GM12878 (cell line): ENCODE measurements around the gene HRH2. TPM values are rescaled to one million over a fixed set of nuclear protein-coding genes. Genes with fewer than 3 reads are reported as not detected.

Experiments
- ATAC-seq: fragments of 200-7000 bp; cut with Tn5 transposase; 3 replicates; pipeline ENCODE4 v1.9.1; 2020; ENCODE audit warnings: mild to moderate bottlenecking, moderate library complexity
- BruUV-seq: library from RNA; stranded (reverse); fragments of 400-500 nt; replicated peaks from 2 replicates; lab custom pipeline; 2021; lab: Mats Ljungman, UMichigan
- CTCF ChIA-PET: fragments of 300-600 bp; sonication (Branson Sonifier 250); formaldehyde crosslinking; extraction: SDS; loops from one replicate; lab custom pipeline; 2021; ENCODE audit warnings: inconsistent platforms; lab: Yijun Ruan, JAX
- POLR2A ChIA-PET: fragments of 350-600 bp; formaldehyde crosslinking; extraction: SDS; loops from one replicate; lab custom pipeline; 2021; ENCODE audit warnings: inconsistent platforms; lab: Charles Lee
- RAD21 ChIA-PET: fragments of 300-600 bp; sonication (Branson Sonifier 250); formaldehyde crosslinking; loops from one replicate; lab custom pipeline; 2023; ENCODE audit warnings: antibody characterized with exemption; ENCODE audit not compliant: unreplicated experiment; lab: Charles Lee
- SMC1A ChIA-PET: fragments of 300-600 bp; sonication (Branson Sonifier 250); formaldehyde crosslinking; loops from one replicate; lab custom pipeline; 2023; ENCODE audit not compliant: unreplicated experiment, uncharacterized antibody; lab: Charles Lee
- DNase-seq: peaks from one replicate; pipeline ENCODE4 v3.0.0-alpha.2; 2011; ENCODE audit warnings: low read depth, low spot score
- FAIRE-seq: peaks from 3 replicates; lab custom pipeline; 2011; peaks lifted over from hg19 to GRCh38; lab: Jason Lieb, UNC
- H2AFZ ChIP-seq: 2 replicates; pipeline ENCODE4 v1.6.0; 2011; ENCODE audit warnings: low read depth, low read length, control low read depth; ENCODE audit not compliant: control insufficient read depth
- H3K27ac ChIP-seq: 2 replicates; pipeline ENCODE4 v1.5.1; 2011; ENCODE audit warnings: control low read depth; ENCODE audit not compliant: control insufficient read depth, insufficient read depth
- H3K27me3 ChIP-seq, 2 experiments: replicated peaks in 1 of 2; 2 replicates each; pipeline versions ENCODE4 v1.6.0 to v1.6.1; 2011; ENCODE audit warnings: low read length in 1 of 2; ENCODE audit not compliant: control insufficient read depth in 2 of 2, insufficient read depth in 2 of 2
- H3K36me3 ChIP-seq, 2 experiments: 2 replicates each; pipeline ENCODE4 v1.5.1; 2011; ENCODE audit warnings: low read length in 1 of 2; ENCODE audit not compliant: control insufficient read depth in 2 of 2, insufficient read depth in 2 of 2
- H3K4me1 ChIP-seq: 2 replicates; pipeline ENCODE4 v1.6.1; 2011; ENCODE audit warnings: mild to moderate bottlenecking, low read length, moderate library complexity, mixed read lengths; ENCODE audit not compliant: control insufficient read depth, insufficient read depth
- H3K4me2 ChIP-seq: 2 replicates; pipeline ENCODE4 v1.6.0; 2011; ENCODE audit warnings: control low read depth; ENCODE audit not compliant: control insufficient read depth, insufficient read depth
- H3K4me3 ChIP-seq: fragments of 200-600 bp; sonication (generic); 2 replicates; pipeline ENCODE4 v1.5.1; 2016
- H3K79me2 ChIP-seq: 2 replicates; pipeline ENCODE4 v1.6.0; 2011; ENCODE audit warnings: low read length; ENCODE audit not compliant: control insufficient read depth, insufficient read depth
- H3K9ac ChIP-seq: 2 replicates; pipeline ENCODE4 v1.8.0; 2011; ENCODE audit warnings: low read length, control low read depth, mixed read lengths; ENCODE audit not compliant: control insufficient read depth, insufficient read depth
- H3K9me3 ChIP-seq: replicated peaks from 3 replicates; pipeline ENCODE4 v1.5.1; 2011; ENCODE audit warnings: mild to moderate bottlenecking, low read length; ENCODE audit not compliant: control insufficient read depth, insufficient read depth
- H4K20me1 ChIP-seq: 2 replicates; pipeline ENCODE4 v1.6.0; 2011; ENCODE audit not compliant: control insufficient read depth, insufficient read depth
- ATF7 ChIP-seq: fragments of 450-650 bp; IDR thresholded peaks from 2 replicates; pipeline ENCODE4 v1.6.1; 2016; ENCODE audit warnings: low read depth, mild to moderate bottlenecking
- BCL11A ChIP-seq: IDR thresholded peaks from 2 replicates; pipeline ENCODE4 v1.6.1; 2011; ENCODE audit warnings: low read depth, low read length
- CBFB ChIP-seq: IDR thresholded peaks from 2 replicates; pipeline ENCODE4 v1.6.1; 2016; ENCODE audit warnings: antibody characterized with exemption, low read depth
- FOXM1 ChIP-seq: IDR thresholded peaks from 2 replicates; pipeline ENCODE4 v1.6.1; 2012; ENCODE audit warnings: low read depth, mild to moderate bottlenecking, inconsistent platforms, low read length, moderate library complexity
- HCFC1 ChIP-seq: fragments of 150-350 bp; IDR thresholded peaks from 2 replicates; pipeline ENCODE4 v1.6.1; 2014; ENCODE audit warnings: low read length
- IRF4 ChIP-seq: IDR thresholded peaks from 2 replicates; pipeline ENCODE4 v1.6.1; 2011; ENCODE audit warnings: low read depth, low read length
- NBN ChIP-seq: fragments of 450-650 bp; IDR thresholded peaks from 2 replicates; pipeline ENCODE4 v1.6.1; 2016
- RCOR1 ChIP-seq: conservative IDR thresholded peaks from 2 replicates; pipeline ENCODE4 v1.6.1; 2012; ENCODE audit warnings: low read depth, low read length, improper control_type of control experiment
- SMC3 ChIP-seq: IDR thresholded peaks from 2 replicates; pipeline ENCODE4 v1.6.1; 2011; ENCODE audit warnings: low read length, improper control_type of control experiment, borderline replicate concordance
- STAT3 ChIP-seq: IDR thresholded peaks from 2 replicates; pipeline ENCODE4 v1.6.1; 2011; ENCODE audit warnings: low read depth, low read length, improper control_type of control experiment
- WGBS: methylation state at CpG from one replicate; pipeline ENCODE4 v1.1.6; 2016; ENCODE audit warnings: low lambda C conversion rate; ENCODE audit not compliant: insufficient replicate concordance, insufficient coverage; ENCODE audit errors: missing lambda C conversion rate; 5-methylcytosine and 5-hydroxymethylcytosine counted together
- in situ Hi-C: fragments of 300-500 bp; cut with MboI; formaldehyde crosslinking; loops from 9 replicates; pipeline ENCODE4 v1.14.3; 2018; ENCODE audit warnings: mixed read lengths
- intact Hi-C: fragments of 100-400 bp; cut with micrococcal nuclease; formaldehyde crosslinking; loops from one replicate; pipeline ENCODE4 v1.14.2; 2022; ENCODE audit not compliant: unreplicated experiment
- polyA plus RNA-seq, 11 experiments: library from polyadenylated mRNA; depleted of rRNA in 4 of 11; unstranded in 6 of 11; stranded (reverse) in 5 of 11; fragments of >200 nt; fragmentation: Nextera tagmentation in 4 of 11; fragmentation: Illumina TruSeq in 1 of 11; extraction: Ambion mirVana in 4 of 11; extraction: Trizol in 1 of 11; gene quantifications; 1 replicate in 1 of 11; 2 replicates in 10 of 11; pipeline versions ENCODE4 v1.2.1 to v1.2.3, GENCODE V29; 2011 to 2016; ENCODE audit warnings: inconsistent platforms in 2 of 11, missing spikeins in 2 of 11, low read depth in 1 of 11
- total RNA-seq, 4 experiments: library from RNA; depleted of rRNA in 3 of 4; stranded (reverse); fragments of >200 nt in 3 of 4; fragmentation: Illumina TruSeq in 1 of 4; extraction: Trizol in 1 of 4; gene quantifications; 2 replicates each; pipeline versions ENCODE4 v1.2.1 to v1.2.3, GENCODE V29; 2013 to 2021
- TF ChIP-seq, protein P1 (sequence below): IDR thresholded peaks from 2 replicates; pipeline ENCODE4 v1.6.1; 2011; ENCODE audit warnings: low read depth, low read length, improper control_type of control experiment, borderline replicate concordance
- TF ChIP-seq, protein P2 (sequence below): IDR thresholded peaks from 2 replicates; pipeline ENCODE4 v1.6.1; 2012; ENCODE audit warnings: low read depth, low read length, improper control_type of control experiment
- TF ChIP-seq, protein P3 (sequence below): fragments of 450-650 bp; IDR thresholded peaks from 2 replicates; pipeline ENCODE4 v1.6.1; 2017; ENCODE audit warnings: mild to moderate bottlenecking, moderate library complexity
- TF ChIP-seq, protein P4 (sequence below): IDR thresholded peaks from 2 replicates; pipeline ENCODE4 v1.6.1; 2011; ENCODE audit warnings: borderline replicate concordance, low read depth, mild to moderate bottlenecking, moderate library complexity, low read length; ENCODE audit not compliant: insufficient read depth, poor library complexity, severe bottlenecking
- TF ChIP-seq, protein P5 (sequence below): fragments of 450-650 bp; IDR thresholded peaks from 2 replicates; pipeline ENCODE4 v1.6.1; 2018; ENCODE audit warnings: mild to moderate bottlenecking, low read depth, moderate library complexity; ENCODE audit not compliant: partially characterized antibody

Gene HRH2
- total and polyA plus RNA-seq, 10 of the 15 experiments (the other 5 are each of a cell fraction or from before 2014, with no cell fraction given), result 0.01 to 0.05 (median 0.03) TPM; not detected in 7

DNA sequence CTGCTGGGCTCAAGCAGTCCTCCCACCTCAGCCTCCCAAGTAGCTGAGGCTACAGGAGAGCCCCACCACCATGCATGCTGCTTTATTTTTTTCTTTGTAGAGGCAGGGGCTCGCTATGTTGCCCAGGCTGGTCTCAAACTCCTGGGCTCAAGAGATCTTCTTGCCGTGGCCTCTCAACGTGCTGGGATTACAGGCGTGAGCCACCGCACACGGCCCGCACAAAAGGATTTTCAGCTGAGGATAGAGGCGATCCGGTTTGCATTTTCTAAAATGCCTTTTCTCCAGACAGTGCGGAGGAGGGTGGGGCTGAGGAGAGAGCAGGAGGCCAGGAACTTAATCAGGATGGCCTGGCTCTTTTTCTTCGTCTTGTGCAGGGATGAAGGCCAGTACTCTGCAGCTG, 6.9 kb downstream of the HRH2 start:
- Histone ChIP-seq H3K9me3 (no peaks in the 10 kb centered on the region), H3K9ac (no peak overlapping the region), H3K4me3 (no peak overlapping the region), H3K27me3 (peaks cover 0 to 1% of the 10 kb centered on the region in 2 experiments; a peak in 1 of 4 replicates), H2AFZ (no peak overlapping the region), H3K27ac (no peak overlapping the region), H3K4me1 (no peaks in the 10 kb centered on the region), H4K20me1 (no peaks in the 10 kb centered on the region), H3K4me2 (no peak overlapping the region), H3K36me3 (no peaks in the 10 kb centered on the region), H3K79me2 (no peaks in the 10 kb centered on the region)
- no TSS peak for BruUV-seq
- TF ChIP-seq, protein P1, sequence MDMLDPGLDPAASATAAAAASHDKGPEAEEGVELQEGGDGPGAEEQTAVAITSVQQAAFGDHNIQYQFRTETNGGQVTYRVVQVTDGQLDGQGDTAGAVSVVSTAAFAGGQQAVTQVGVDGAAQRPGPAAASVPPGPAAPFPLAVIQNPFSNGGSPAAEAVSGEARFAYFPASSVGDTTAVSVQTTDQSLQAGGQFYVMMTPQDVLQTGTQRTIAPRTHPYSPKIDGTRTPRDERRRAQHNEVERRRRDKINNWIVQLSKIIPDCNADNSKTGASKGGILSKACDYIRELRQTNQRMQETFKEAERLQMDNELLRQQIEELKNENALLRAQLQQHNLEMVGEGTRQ, result no peak
- TF ChIP-seq ATF7, result no peak
- TF ChIP-seq, protein P2, sequence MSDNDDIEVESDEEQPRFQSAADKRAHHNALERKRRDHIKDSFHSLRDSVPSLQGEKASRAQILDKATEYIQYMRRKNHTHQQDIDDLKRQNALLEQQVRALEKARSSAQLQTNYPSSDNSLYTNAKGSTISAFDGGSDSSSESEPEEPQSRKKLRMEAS, result no peak
- no peak for TF ChIP-seq NBN
- TF ChIP-seq, protein P3, sequence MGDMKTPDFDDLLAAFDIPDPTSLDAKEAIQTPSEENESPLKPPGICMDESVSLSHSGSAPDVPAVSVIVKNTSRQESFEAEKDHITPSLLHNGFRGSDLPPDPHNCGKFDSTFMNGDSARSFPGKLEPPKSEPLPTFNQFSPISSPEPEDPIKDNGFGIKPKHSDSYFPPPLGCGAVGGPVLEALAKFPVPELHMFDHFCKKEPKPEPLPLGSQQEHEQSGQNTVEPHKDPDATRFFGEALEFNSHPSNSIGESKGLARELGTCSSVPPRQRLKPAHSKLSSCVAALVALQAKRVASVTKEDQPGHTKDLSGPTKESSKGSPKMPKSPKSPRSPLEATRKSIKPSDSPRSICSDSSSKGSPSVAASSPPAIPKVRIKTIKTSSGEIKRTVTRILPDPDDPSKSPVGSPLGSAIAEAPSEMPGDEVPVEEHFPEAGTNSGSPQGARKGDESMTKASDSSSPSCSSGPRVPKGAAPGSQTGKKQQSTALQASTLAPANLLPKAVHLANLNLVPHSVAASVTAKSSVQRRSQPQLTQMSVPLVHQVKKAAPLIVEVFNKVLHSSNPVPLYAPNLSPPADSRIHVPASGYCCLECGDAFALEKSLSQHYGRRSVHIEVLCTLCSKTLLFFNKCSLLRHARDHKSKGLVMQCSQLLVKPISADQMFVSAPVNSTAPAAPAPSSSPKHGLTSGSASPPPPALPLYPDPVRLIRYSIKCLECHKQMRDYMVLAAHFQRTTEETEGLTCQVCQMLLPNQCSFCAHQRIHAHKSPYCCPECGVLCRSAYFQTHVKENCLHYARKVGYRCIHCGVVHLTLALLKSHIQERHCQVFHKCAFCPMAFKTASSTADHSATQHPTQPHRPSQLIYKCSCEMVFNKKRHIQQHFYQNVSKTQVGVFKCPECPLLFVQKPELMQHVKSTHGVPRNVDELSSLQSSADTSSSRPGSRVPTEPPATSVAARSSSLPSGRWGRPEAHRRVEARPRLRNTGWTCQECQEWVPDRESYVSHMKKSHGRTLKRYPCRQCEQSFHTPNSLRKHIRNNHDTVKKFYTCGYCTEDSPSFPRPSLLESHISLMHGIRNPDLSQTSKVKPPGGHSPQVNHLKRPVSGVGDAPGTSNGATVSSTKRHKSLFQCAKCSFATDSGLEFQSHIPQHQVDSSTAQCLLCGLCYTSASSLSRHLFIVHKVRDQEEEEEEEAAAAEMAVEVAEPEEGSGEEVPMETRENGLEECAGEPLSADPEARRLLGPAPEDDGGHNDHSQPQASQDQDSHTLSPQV, result no peak
- TF ChIP-seq IRF4, result no peak
- no peak for TF ChIP-seq HCFC1
- no peak for TF ChIP-seq SMC3
- no peak for TF ChIP-seq BCL11A
- TF ChIP-seq, protein P4, sequence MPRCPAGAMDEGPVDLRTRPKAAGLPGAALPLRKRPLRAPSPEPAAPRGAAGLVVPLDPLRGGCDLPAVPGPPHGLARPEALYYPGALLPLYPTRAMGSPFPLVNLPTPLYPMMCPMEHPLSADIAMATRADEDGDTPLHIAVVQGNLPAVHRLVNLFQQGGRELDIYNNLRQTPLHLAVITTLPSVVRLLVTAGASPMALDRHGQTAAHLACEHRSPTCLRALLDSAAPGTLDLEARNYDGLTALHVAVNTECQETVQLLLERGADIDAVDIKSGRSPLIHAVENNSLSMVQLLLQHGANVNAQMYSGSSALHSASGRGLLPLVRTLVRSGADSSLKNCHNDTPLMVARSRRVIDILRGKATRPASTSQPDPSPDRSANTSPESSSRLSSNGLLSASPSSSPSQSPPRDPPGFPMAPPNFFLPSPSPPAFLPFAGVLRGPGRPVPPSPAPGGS, result no peak
- no peak for TF ChIP-seq RCOR1
- TF ChIP-seq STAT3, result no peak
- TF ChIP-seq, protein P5, sequence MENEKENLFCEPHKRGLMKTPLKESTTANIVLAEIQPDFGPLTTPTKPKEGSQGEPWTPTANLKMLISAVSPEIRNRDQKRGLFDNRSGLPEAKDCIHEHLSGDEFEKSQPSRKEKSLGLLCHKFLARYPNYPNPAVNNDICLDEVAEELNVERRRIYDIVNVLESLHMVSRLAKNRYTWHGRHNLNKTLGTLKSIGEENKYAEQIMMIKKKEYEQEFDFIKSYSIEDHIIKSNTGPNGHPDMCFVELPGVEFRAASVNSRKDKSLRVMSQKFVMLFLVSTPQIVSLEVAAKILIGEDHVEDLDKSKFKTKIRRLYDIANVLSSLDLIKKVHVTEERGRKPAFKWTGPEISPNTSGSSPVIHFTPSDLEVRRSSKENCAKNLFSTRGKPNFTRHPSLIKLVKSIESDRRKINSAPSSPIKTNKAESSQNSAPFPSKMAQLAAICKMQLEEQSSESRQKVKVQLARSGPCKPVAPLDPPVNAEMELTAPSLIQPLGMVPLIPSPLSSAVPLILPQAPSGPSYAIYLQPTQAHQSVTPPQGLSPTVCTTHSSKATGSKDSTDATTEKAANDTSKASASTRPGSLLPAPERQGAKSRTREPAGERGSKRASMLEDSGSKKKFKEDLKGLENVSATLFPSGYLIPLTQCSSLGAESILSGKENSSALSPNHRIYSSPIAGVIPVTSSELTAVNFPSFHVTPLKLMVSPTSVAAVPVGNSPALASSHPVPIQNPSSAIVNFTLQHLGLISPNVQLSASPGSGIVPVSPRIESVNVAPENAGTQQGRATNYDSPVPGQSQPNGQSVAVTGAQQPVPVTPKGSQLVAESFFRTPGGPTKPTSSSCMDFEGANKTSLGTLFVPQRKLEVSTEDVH, result no peak
- no peak for TF ChIP-seq CBFB
- no peak for TF ChIP-seq FOXM1
- in situ Hi-C loops, result no loop called here
- DNase-seq (no peak), ATAC-seq (no peak), FAIRE-seq (no peak)
- 48% methylated on average over 11 of the region's 11 CpGs for WGBS
- SMC1A ChIA-PET, result no interaction called here
- RAD21 ChIA-PET, result no interaction called here
- CTCF ChIA-PET, result no interaction called here
- POLR2A ChIA-PET, result no interaction called here
- intact Hi-C loops, result no loop called here
